ENCODE results near the gene PTPRG. TPM values are rescaled to one million over a fixed set of nuclear protein-coding genes. Genes with fewer than 3 reads are reported as not detected.

PTPRG gene
- total RNA-seq, 1 experiment from 2014 or later: 69.3 TPM

GRCh38 chr3:62236016-62236415, 674.6 kb downstream of the PTPRG start:
- H3K9ac ChIP-seq (ENCODE audit: extremely low read depth, insufficient read length, low read length): no peak overlapping the region
- H4K20me1 ChIP-seq (ENCODE audit: control insufficient read depth, insufficient read depth, insufficient read length): no peaks in the 10 kb centered on the region
- no peak overlapping the region for H4K5ac ChIP-seq (ENCODE audit: insufficient read length, low read depth, low read length)
- H3K56ac ChIP-seq (ENCODE audit: insufficient read length, low read depth, low read length): no peak overlapping the region
- H2BK15ac ChIP-seq (ENCODE audit: low read depth, low read length): no peak overlapping the region
- H2AFZ ChIP-seq (ENCODE audit: low read length): no peak overlapping the region
- no peak overlapping the region for H2AK5ac ChIP-seq (ENCODE audit: insufficient read length, low read length)
- H3K27me3 Mint-ChIP-seq (ENCODE audit: low read depth): no peaks in the 10 kb centered on the region
- H2BK20ac ChIP-seq (ENCODE audit: low read depth, low read length, poor library complexity, severe bottlenecking): no peak overlapping the region
- H3K4me2 ChIP-seq (ENCODE audit: insufficient read depth, insufficient read length, low read length): no peak overlapping the region
- no peak for DNase-seq
- no peak overlapping the region for H3K23ac ChIP-seq (ENCODE audit: insufficient read length, low read depth, low read length)
- no peak overlapping the region for H4K8ac ChIP-seq (replicated peaks; ENCODE audit: insufficient read length, low read depth, low read length)
- H3K9me3 Mint-ChIP-seq: no peaks in the 10 kb centered on the region
- H2BK5ac ChIP-seq (ENCODE audit: insufficient read length, low read length): no peak overlapping the region
- WGBS (ENCODE audit: extremely low coverage, insufficient read length, low lambda C conversion rate): no CpG with 5 or more reads among the region's 4 CpGs
- H3K4me3 Mint-ChIP-seq: no peak overlapping the region
- no peak overlapping the region for H3K14ac ChIP-seq (ENCODE audit: insufficient read depth, low read length)
- no peak overlapping the region for H3K27ac ChIP-seq (ENCODE audit: insufficient read length, low read depth, low read length)
- no peaks in the 10 kb centered on the region for H3K79me2 ChIP-seq (ENCODE audit: insufficient read depth, low read length)
- no peaks in the 10 kb centered on the region for H3K4me1 ChIP-seq (ENCODE audit: insufficient read depth, low read length)
- H4K91ac ChIP-seq (ENCODE audit: insufficient read length, low read depth, low read length): no peak overlapping the region
- no peaks in the 10 kb centered on the region; a peak in 2 of 7 replicates for H3K36me3 Mint-ChIP-seq (ENCODE audit: insufficient read depth in 1 of 3, low read depth in 3 of 3)
- no peaks in the 10 kb centered on the region for H3K23me2 ChIP-seq (ENCODE audit: insufficient read length, low read depth, low read length, poor library complexity, severe bottlenecking)
- H3T11ph ChIP-seq (ENCODE audit: low read length): no peak overlapping the region
- H3K18ac ChIP-seq (ENCODE audit: insufficient read length, low read depth, low read length): no peak overlapping the region
- no peaks in the 10 kb centered on the region for H3K27me3 ChIP-seq (ENCODE audit: insufficient read depth, low read length)
- no peak overlapping the region for H3K27ac Mint-ChIP-seq
- no peak for TF ChIP-seq CTCF (conservative IDR thresholded peaks at IDR 0.05)
- H3K4ac ChIP-seq (ENCODE audit: low read depth, low read length): no peak overlapping the region
- H3K4me1 Mint-ChIP-seq: peaks cover 14 to 19% of the 10 kb centered on the region in 2 experiments
- no peaks in the 10 kb centered on the region for H3K79me1 ChIP-seq (ENCODE audit: insufficient read depth, low read depth, low read length, poor library complexity, severe bottlenecking)
- no peak overlapping the region for H2BK120ac ChIP-seq (ENCODE audit: low read depth, low read length, poor library complexity, severe bottlenecking)
- H2BK12ac ChIP-seq (ENCODE audit: insufficient read length, low read depth, low read length): no peak overlapping the region
- H3K9me3 ChIP-seq (ENCODE audit: control insufficient read depth, low read depth, low read length): no peaks in the 10 kb centered on the region
